ENCODE data around the gene ZNF536. TPM values are rescaled to one million over a fixed set of nuclear protein-coding genes. Genes with fewer than 3 reads are reported as not detected.
"Not testable (repeated sequence)": the region's sequence is repeated elsewhere in the genome, so short reads cannot be mapped to it uniquely, and the experiment has no call there.

Gene ZNF536
- polyA plus RNA-seq, 1 of the 3 experiments (the other 2 are of a cell fraction): 0.41 TPM

DNA sequence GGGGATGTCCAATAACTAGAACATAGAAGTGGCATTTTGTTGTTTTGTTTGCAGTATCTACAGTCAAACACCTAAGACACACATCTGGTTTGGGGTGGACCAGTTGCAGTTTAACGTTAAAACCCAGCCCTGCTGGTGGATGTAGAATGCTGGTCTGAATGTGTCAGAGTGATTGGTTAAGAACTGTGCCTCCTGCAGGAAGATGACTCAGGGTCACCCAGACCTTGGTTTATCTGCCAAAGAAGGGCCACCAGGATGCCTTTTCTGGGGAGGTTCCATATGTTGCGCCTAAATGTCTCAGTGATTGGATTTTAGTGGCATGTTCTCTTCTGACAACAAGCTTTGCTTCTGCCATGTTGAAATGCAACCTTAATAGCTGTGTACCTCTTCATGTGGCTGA, 23.1 kb downstream of the ZNF536 start:
- Histone ChIP-seq H3K9me2 (no peaks in the 10 kb centered on the region), H2AFZ (ENCODE audit: low read depth) (no peak overlapping the region), H3F3A (replicated peaks; ENCODE audit: insufficient read depth) (no peaks in the 10 kb centered on the region), H3K36me3 (replicated peaks in 1 of 2; ENCODE audit: control insufficient read depth in 1 of 2, insufficient read depth in 2 of 2, low read length in 1 of 2) (no peaks in the 10 kb centered on the region), H3K9me3 (no peaks in the 10 kb centered on the region), H4K20me1 (ENCODE audit: insufficient read depth) (no peaks in the 10 kb centered on the region), H3K4me3 (ENCODE audit: low read depth in 2 of 2, low read length in 1 of 2) (no peak overlapping the region), H3K79me2 (ENCODE audit: insufficient read depth) (no peaks in the 10 kb centered on the region), H3K4me2 (no peak overlapping the region), H3K9ac (no peak overlapping the region), H3K4me1 (ENCODE audit: control insufficient read depth in 1 of 2, insufficient read depth in 2 of 2, low read depth in 1 of 2, low read length in 1 of 2) (no peaks in the 10 kb centered on the region; a peak in 1 of 4 replicates), H3K27ac (ENCODE audit: low read depth in 2 of 2, low read length in 1 of 2) (no peak overlapping the region), H3K27me3 (ENCODE audit: insufficient read depth) (no peaks in the 10 kb centered on the region)
- TF ChIP-seq EP300 (IDR thresholded peaks at IDR 0.05; ENCODE audit: borderline replicate concordance in 1 of 2, low read depth in 1 of 2, low read length in 1 of 2) (no peak), RXRA (IDR thresholded peaks at IDR 0.05; ENCODE audit: borderline replicate concordance, low read depth) (no peak), TEAD4 (IDR thresholded peaks at IDR 0.05; ENCODE audit: borderline replicate concordance, insufficient read depth) (no peak), NRF1 (IDR thresholded peaks at IDR 0.05; ENCODE audit: low read depth, low read length) (no peak)
- TF ChIP-seq, protein P1, sequence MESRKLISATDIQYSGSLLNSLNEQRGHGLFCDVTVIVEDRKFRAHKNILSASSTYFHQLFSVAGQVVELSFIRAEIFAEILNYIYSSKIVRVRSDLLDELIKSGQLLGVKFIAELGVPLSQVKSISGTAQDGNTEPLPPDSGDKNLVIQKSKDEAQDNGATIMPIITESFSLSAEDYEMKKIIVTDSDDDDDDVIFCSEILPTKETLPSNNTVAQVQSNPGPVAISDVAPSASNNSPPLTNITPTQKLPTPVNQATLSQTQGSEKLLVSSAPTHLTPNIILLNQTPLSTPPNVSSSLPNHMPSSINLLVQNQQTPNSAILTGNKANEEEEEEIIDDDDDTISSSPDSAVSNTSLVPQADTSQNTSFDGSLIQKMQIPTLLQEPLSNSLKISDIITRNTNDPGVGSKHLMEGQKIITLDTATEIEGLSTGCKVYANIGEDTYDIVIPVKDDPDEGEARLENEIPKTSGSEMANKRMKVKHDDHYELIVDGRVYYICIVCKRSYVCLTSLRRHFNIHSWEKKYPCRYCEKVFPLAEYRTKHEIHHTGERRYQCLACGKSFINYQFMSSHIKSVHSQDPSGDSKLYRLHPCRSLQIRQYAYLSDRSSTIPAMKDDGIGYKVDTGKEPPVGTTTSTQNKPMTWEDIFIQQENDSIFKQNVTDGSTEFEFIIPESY (IDR thresholded peaks at IDR 0.05; ENCODE audit: borderline replicate concordance, low read depth): no peak
- ChIA-PET POLR2A (no interaction called here), CTCF (no interaction called here)
- 29% methylated on average over 2 of the region's 2 CpGs for WGBS (ENCODE audit: low lambda C conversion rate)
- no peak for DNase-seq

DNA sequence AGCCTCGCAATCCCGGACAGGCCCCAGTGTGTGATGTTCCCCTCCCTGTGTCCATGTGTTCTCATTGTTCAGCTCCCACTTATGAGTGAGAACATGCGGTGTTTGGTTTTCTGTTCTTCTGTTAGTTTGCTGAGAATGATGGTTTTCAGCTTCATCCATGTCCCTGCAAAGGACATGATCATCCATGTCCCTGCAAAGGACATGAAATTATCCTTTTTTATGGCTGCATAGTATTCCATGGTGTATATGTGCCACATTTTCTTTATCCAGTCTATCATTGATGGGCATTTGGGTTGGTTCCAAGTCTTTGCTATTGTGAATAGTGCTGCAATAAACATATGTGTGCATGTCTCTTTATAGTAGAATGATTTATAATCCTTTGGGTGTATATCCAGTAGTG, 26.4 kb downstream of the ZNF536 start:
- H3K4me3 ChIP-seq (ENCODE audit: low read depth in 2 of 2, low read length in 1 of 2); H3K79me2 ChIP-seq (ENCODE audit: insufficient read depth); H3K4me2 ChIP-seq; POLR2A ChIA-PET; H2AFZ ChIP-seq (ENCODE audit: low read depth); H4K20me1 ChIP-seq (ENCODE audit: insufficient read depth); H3K27ac ChIP-seq (ENCODE audit: low read depth in 2 of 2, low read length in 1 of 2); CTCF ChIA-PET; DNase-seq; H3K9me2 ChIP-seq; H3K4me1 ChIP-seq (ENCODE audit: control insufficient read depth in 1 of 2, insufficient read depth in 2 of 2, low read depth in 1 of 2, low read length in 1 of 2); H3K27me3 ChIP-seq (ENCODE audit: insufficient read depth); H3K36me3 ChIP-seq (replicated peaks in 1 of 2; ENCODE audit: control insufficient read depth in 1 of 2, insufficient read depth in 2 of 2, low read length in 1 of 2); H3F3A ChIP-seq (replicated peaks; ENCODE audit: insufficient read depth); H3K9ac ChIP-seq; H3K9me3 ChIP-seq: not testable (repeated sequence)
- 64% methylated on average over 3 of the region's 3 CpGs for WGBS (ENCODE audit: low lambda C conversion rate)

DNA sequence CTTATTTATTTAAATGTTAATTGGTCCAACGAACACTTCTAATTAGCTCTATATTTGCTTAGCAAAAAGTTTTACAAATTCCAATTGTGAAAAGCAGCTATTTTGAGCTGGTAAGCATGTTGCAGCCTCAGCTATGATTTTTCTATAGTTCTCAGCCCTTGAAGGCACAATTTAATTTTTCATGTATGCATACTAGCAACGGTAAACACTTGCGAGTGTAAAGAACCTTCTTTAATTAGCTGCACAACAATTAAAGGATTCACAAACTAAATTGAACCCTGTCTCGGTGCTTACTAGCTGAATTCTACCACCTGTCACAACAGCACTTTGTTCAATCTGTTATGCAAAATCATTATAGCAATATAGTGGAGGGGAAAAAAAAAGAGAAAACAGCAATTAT, 29.8 kb downstream of the ZNF536 start:
- Histone ChIP-seq H3K4me1 (ENCODE audit: control insufficient read depth in 1 of 2, insufficient read depth in 2 of 2, low read depth in 1 of 2, low read length in 1 of 2) (no peaks in the 10 kb centered on the region; a peak in 1 of 4 replicates), H3K27me3 (ENCODE audit: insufficient read depth) (no peaks in the 10 kb centered on the region), H4K20me1 (ENCODE audit: insufficient read depth) (no peaks in the 10 kb centered on the region), H3K4me2 (no peak overlapping the region), H3K9ac (no peak overlapping the region), H3K27ac (ENCODE audit: low read depth in 2 of 2, low read length in 1 of 2) (no peak overlapping the region), H3K9me2 (no peaks in the 10 kb centered on the region), H3K4me3 (ENCODE audit: low read depth in 2 of 2, low read length in 1 of 2) (no peak overlapping the region), H3K79me2 (ENCODE audit: insufficient read depth) (no peaks in the 10 kb centered on the region), H3K36me3 (replicated peaks in 1 of 2; ENCODE audit: control insufficient read depth in 1 of 2, insufficient read depth in 2 of 2, low read length in 1 of 2) (no peaks in the 10 kb centered on the region), H3K9me3 (no peaks in the 10 kb centered on the region), H2AFZ (ENCODE audit: low read depth) (no peak overlapping the region), H3F3A (replicated peaks; ENCODE audit: insufficient read depth) (no peaks in the 10 kb centered on the region)
- WGBS (ENCODE audit: low lambda C conversion rate): 52% methylated on average over 4 of the region's 4 CpGs
- ChIA-PET CTCF (interaction anchor here (0.7 to 1.9 kb wide), 3 partner anchors 11 to 51 kb away, joined by 3 to 4 read pairs (median 4); no protein-coding TSS in a partner anchor), POLR2A (no interaction called here)
- DNase-seq: no peak
- TF ChIP-seq, protein P2, sequence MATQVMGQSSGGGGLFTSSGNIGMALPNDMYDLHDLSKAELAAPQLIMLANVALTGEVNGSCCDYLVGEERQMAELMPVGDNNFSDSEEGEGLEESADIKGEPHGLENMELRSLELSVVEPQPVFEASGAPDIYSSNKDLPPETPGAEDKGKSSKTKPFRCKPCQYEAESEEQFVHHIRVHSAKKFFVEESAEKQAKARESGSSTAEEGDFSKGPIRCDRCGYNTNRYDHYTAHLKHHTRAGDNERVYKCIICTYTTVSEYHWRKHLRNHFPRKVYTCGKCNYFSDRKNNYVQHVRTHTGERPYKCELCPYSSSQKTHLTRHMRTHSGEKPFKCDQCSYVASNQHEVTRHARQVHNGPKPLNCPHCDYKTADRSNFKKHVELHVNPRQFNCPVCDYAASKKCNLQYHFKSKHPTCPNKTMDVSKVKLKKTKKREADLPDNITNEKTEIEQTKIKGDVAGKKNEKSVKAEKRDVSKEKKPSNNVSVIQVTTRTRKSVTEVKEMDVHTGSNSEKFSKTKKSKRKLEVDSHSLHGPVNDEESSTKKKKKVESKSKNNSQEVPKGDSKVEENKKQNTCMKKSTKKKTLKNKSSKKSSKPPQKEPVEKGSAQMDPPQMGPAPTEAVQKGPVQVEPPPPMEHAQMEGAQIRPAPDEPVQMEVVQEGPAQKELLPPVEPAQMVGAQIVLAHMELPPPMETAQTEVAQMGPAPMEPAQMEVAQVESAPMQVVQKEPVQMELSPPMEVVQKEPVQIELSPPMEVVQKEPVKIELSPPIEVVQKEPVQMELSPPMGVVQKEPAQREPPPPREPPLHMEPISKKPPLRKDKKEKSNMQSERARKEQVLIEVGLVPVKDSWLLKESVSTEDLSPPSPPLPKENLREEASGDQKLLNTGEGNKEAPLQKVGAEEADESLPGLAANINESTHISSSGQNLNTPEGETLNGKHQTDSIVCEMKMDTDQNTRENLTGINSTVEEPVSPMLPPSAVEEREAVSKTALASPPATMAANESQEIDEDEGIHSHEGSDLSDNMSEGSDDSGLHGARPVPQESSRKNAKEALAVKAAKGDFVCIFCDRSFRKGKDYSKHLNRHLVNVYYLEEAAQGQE (IDR thresholded peaks at IDR 0.05; ENCODE audit: low read depth, low read length): no peak
- TF ChIP-seq MXI1 (IDR thresholded peaks at IDR 0.05; ENCODE audit: low read depth, low read length): no peak
- no peak for TF ChIP-seq POLR2AphosphoS5 (IDR thresholded peaks at IDR 0.05; ENCODE audit: low read depth, low read length)
- no peak for TF ChIP-seq SMC3 (IDR thresholded peaks at IDR 0.05; ENCODE audit: low read depth, low read length)
- TF ChIP-seq TCF12 (IDR thresholded peaks at IDR 0.05): no peak
- no peak for TF ChIP-seq TEAD4 (IDR thresholded peaks at IDR 0.05; ENCODE audit: borderline replicate concordance, insufficient read depth)
- no peak for TF ChIP-seq FOXM1 (IDR thresholded peaks at IDR 0.05; ENCODE audit: low read depth)
- TF ChIP-seq TAF1 (IDR thresholded peaks at IDR 0.05; ENCODE audit: borderline replicate concordance, low read depth, low read length): no peak
- TF ChIP-seq MEF2A (IDR thresholded peaks at IDR 0.05; ENCODE audit: borderline replicate concordance, low read depth): no peak
- TF ChIP-seq EZH2phosphoT487 (IDR thresholded peaks at IDR 0.05; ENCODE audit: borderline replicate concordance, low read depth): no peak
- TF ChIP-seq, protein P1 (IDR thresholded peaks at IDR 0.05; ENCODE audit: borderline replicate concordance, low read depth): no peak
